Epithelial cell of proximal tubule (primary cell): Measurements from ENCODE around the gene PDZD2. TPM values are rescaled to one million over a fixed set of nuclear protein-coding genes. Genes with fewer than 3 reads are reported as not detected.
A peak's percentile ranks its signal among the peaks of the same experiment; 100 is the strongest.

Experiments used
- DNase-seq: peaks from one replicate; pipeline ENCODE4 v3.0.0-alpha.2; 2011; ENCODE audit warnings: low read depth
- H3K4me3 ChIP-seq: 2 replicates; pipeline ENCODE4 v1.5.1; 2011; ENCODE audit warnings: low read depth, mild to moderate bottlenecking, low read length
- CTCF ChIP-seq: conservative IDR thresholded peaks from 2 replicates; pipeline ENCODE4 v1.5.1; 2012; ENCODE audit warnings: low read depth, mild to moderate bottlenecking, low read length
- total RNA-seq: library from RNA; depleted of rRNA; stranded (reverse); fragments of >200 nt; gene quantifications from 2 replicates; pipeline ENCODE4 v1.2.3, GENCODE V29; 2015

The PDZD2 gene
- total RNA-seq, 1 donor from 2014 or later, result 8.4 TPM

GRCh38 chr5:31983851-31984250, 344.9 kb downstream of the PDZD2 start:
- H3K4me3 ChIP-seq, result no peak overlapping the region
- no peak for DNase-seq
- TF ChIP-seq CTCF, result no peak

GRCh38 chr5:31984691-31985090, 345.8 kb downstream of the PDZD2 start:
- TF ChIP-seq CTCF, result no peak
- H3K4me3 ChIP-seq, result no peak overlapping the region
- no peak for DNase-seq

- no peak for DNase-seq
- TF ChIP-seq CTCF, result no peak
- H3K4me3 ChIP-seq, result no peak overlapping the region
Measured at GRCh38 chr5:31986101-31986500, 347.2 kb downstream of the PDZD2 start.

GRCh38 chr5:31987985-31988710, 349.2 kb downstream of the PDZD2 start:
- no peak overlapping the region for H3K4me3 ChIP-seq
- TF ChIP-seq CTCF, result no peak
- DNase-seq, result peak; percentile 90

- no peak for TF ChIP-seq CTCF
- no peak for DNase-seq
- no peak overlapping the region for H3K4me3 ChIP-seq
Measured at GRCh38 chr5:31990081-31990650, 351.2 kb downstream of the PDZD2 start.

- no peak for DNase-seq
- no peak for TF ChIP-seq CTCF
- H3K4me3 ChIP-seq, result no peak overlapping the region
Measured at GRCh38 chr5:31990701-31991110, 351.8 kb downstream of the PDZD2 start.

GRCh38 chr5:31992377-31992776, 353.4 kb downstream of the PDZD2 start:
- no peak for TF ChIP-seq CTCF
- DNase-seq, result no peak
- H3K4me3 ChIP-seq, result no peak overlapping the region
